Naive B cell (primary cell): ENCODE data around the gene RAE1. TPM values are rescaled to one million over a fixed set of nuclear protein-coding genes. Genes with fewer than 3 reads are reported as not detected.

ENCODE experiments used
- ATAC-seq, 2 donors: fragments of 150-1000 bp; cut with Tn5 transposase; 2 replicates each; pipeline ENCODE4 v1.10.0; 2021; ENCODE audit warnings: low read depth in 2 of 2, mild to moderate bottlenecking in 2 of 2, moderate library complexity in 2 of 2
- DNase-seq: peaks from one replicate; pipeline ENCODE4 v3.0.0; 2022
- H3K27ac Mint-ChIP-seq, 6 donors: one replicate each; pipeline ENCODE4 v1.8.0; 2020 to 2022; ENCODE audit warnings: mild to moderate bottlenecking in 6 of 6, mixed read lengths in 6 of 6, moderate library complexity in 5 of 6, inconsistent platforms in 2 of 6
- H3K27me3 Mint-ChIP-seq, 3 donors: one replicate each; pipeline ENCODE4 v1.8.0; 2021 to 2022; ENCODE audit warnings: mixed read lengths in 3 of 3, mild to moderate bottlenecking in 1 of 3
- H3K36me3 Mint-ChIP-seq, 2 donors: one replicate each; pipeline ENCODE4 v1.8.0; 2020 to 2022; ENCODE audit warnings: mixed read lengths in 2 of 2, inconsistent platforms in 1 of 2, mild to moderate bottlenecking in 1 of 2
- H3K4me1 Mint-ChIP-seq, 3 donors: one replicate each; pipeline ENCODE4 v1.8.0; 2020 to 2022; ENCODE audit warnings: mixed read lengths in 3 of 3, inconsistent platforms in 1 of 3, mild to moderate bottlenecking in 1 of 3, moderate library complexity in 1 of 3
- H3K4me3 Mint-ChIP-seq, 8 donors: one replicate each; pipeline ENCODE4 v1.8.0; 2020 to 2022; ENCODE audit warnings: mild to moderate bottlenecking in 8 of 8, mixed read lengths in 8 of 8, moderate library complexity in 8 of 8, inconsistent platforms in 2 of 8
- H3K9me3 Mint-ChIP-seq, 7 donors: one replicate each; pipeline ENCODE4 v1.8.0; 2020 to 2022; ENCODE audit warnings: mixed read lengths in 7 of 7, mild to moderate bottlenecking in 5 of 7, inconsistent platforms in 2 of 7, moderate library complexity in 1 of 7
- polyA plus RNA-seq, 6 donors: library from polyadenylated mRNA; unstranded; fragments of 300-500 nt; fragmentation: Illumina TruSeq; gene quantifications; one replicate each; pipeline ENCODE4 v1.2.3, GENCODE V29; 2021; ENCODE audit warnings: low read depth in 6 of 6

Gene RAE1
- polyA plus RNA-seq, 6 donors from 2014 or later, result 31.1 to 55.1 (median 39.8) TPM

DNA sequence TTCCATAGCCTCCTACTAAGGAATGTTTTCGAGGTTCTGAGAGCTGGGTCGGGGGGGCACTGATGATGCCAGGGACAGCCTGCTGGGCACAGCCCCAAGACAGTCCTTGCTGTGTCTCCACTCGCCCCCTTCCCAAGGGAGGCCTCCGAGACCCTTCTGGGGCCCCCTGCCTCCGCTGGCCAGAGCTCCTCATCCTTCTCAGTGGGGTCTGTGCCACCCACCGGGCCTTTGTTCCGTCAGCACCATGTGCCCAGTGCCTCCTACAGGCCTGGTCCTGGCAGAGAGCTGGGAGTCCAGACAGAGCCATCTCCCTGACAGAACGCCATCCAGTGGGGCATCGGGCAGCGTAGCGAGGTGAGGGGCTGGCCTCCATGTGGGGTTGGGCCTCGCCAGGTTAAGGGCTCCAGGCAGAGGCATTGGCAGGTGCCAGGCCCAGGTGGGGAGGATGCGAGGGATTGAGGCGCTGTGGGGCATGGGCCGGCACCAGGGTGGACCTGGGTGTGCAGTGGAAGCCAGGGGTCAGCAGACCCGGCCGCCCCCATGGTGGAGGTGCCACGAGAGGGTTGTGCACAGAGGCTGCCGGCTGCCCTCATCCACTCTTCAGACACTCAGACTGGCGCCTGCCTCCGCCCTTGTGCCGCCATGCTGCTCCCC is 53.5 kb downstream of the RAE1 start:
- H3K27ac Mint-ChIP-seq, result peak overlapping the region in 5 of 6 donors; percentile 34 to 100 (median 97)
- H3K4me1 Mint-ChIP-seq, result peaks cover 60 to 83% (median 63%) of the 10 kb centered on the region in 3 donors
- no peak for DNase-seq
- no peaks in the 10 kb centered on the region for H3K27me3 Mint-ChIP-seq
- H3K9me3 Mint-ChIP-seq, result peaks cover 0 to 1% (median 0%) of the 10 kb centered on the region in 7 donors
- peaks cover 18 to 23% of the 10 kb centered on the region in 2 donors for H3K36me3 Mint-ChIP-seq
- H3K4me3 Mint-ChIP-seq, result peak overlapping the region in 3 of 8 donors; percentile 28 to 82 (median 70)
- ATAC-seq, result no peak

DNA sequence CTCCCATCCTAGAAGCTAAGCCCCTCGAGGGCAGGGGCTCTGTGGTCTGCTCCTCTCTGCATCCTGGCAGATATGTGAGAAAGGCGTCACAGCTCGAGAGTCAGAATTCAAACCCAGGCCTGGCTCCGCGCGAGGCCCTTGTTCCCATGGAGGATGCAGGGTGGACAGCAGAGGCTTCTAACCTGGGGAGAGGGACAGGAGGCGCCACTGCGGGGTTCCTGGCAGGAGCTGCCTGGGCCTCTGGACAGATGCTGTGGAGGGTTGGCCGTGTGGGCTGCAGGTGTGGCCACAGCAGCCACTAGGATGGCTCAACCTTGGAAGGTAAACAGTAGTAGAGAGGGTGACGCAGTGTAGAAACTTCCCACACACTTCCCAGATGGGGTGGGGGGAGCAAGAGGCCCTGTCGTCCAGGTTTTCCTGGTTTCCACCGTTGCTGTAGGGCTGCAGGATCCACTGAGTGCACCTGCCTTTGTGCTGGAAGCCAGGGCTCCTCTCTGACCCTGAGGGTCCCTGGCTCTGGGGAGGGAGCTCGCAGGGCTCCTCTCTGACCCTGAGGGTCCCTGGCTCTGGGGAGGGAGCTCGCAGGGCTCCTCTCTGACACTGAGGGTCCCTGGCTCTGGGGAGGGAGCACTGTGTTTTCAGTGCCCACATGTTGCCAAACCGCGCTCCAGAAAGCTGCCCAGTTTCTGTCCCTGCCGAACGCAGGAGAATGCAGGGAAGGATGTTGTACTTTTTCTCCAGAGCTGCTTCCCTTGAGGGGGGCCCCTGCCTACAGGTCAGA is 54.4 kb downstream of the RAE1 start:
- Mint-ChIP-seq H3K9me3 (peaks cover 0 to 1% (median 0%) of the 10 kb centered on the region in 7 donors), H3K4me1 (peaks cover 55 to 83% (median 62%) of the 10 kb centered on the region in 3 donors), H3K4me3 (peak overlapping the region in 5 of 8 donors; percentile 28 to 82 (median 47)), H3K36me3 (peaks cover 18 to 23% of the 10 kb centered on the region in 2 donors), H3K27me3 (no peaks in the 10 kb centered on the region), H3K27ac (peak overlapping the region in 5 of 6 donors; percentile 60 to 100 (median 95))
- DNase-seq (no peak), ATAC-seq (no peak)

DNA sequence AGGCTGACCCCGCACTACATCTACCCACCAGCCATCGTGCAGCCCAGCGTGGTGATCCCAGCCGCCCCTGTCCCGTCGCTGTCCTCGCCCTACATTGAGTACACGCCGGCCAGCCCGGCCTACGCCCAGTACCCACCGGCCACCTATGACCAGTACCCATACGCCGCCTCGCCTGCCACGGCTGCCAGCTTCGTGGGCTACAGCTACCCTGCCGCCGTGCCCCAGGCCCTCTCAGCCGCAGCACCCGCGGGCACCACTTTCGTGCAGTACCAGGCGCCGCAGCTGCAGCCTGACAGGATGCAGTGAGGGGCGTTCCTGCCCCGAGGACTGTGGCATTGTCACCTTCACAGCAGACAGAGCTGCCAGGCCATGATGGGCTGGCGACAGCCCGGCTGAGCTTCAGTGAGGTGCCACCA is 56.5 kb downstream of the RAE1 start:
- H3K9me3 Mint-ChIP-seq, result peaks cover 0 to 1% (median 0%) of the 10 kb centered on the region in 7 donors
- peaks cover 8 to 10% of the 10 kb centered on the region in 2 donors for H3K36me3 Mint-ChIP-seq
- peak; percentile 32 for DNase-seq
- no peaks in the 10 kb centered on the region for H3K27me3 Mint-ChIP-seq
- H3K4me3 Mint-ChIP-seq, result peak overlapping the region in 4 of 8 donors; percentile 36 to 76 (median 65)
- ATAC-seq, result peak in 1 of 2 donors; percentile 5
- H3K4me1 Mint-ChIP-seq, result peaks cover 43 to 73% (median 47%) of the 10 kb centered on the region in 3 donors
- peak overlapping the region; percentile 62 to 99 (median 91) for H3K27ac Mint-ChIP-seq

DNA sequence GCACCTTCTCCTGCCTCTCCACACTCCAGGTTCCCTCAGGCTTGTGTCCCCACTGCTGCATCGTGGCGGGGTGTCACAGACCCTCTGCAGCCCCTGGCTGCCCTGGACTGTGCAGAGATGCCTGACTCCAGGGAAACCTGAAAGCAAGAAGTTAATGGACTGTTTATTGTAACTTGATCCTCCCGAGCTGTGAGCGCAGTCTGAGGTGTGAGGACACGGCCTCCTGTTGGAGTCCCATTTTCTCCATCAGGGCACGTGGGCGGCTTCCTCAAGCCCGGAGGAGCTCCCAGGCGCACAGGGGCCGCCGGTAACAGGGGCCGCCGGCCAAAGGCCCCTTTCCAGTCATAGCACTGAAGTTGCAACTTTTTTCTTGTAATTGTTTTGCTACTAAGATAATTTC is 57.1 kb downstream of the RAE1 start:
- Mint-ChIP-seq H3K27ac (peak overlapping the region; percentile 60 to 99 (median 86)), H3K36me3 (peaks cover 8 to 10% of the 10 kb centered on the region in 2 donors), H3K4me3 (peak overlapping the region in 3 of 8 donors; percentile 9 to 76 (median 47)), H3K9me3 (peaks cover 0 to 3% (median 0%) of the 10 kb centered on the region in 7 donors), H3K27me3 (no peaks in the 10 kb centered on the region), H3K4me1 (peaks cover 40 to 70% (median 41%) of the 10 kb centered on the region in 3 donors)
- DNase-seq, result no peak
- ATAC-seq, result no peak

DNA sequence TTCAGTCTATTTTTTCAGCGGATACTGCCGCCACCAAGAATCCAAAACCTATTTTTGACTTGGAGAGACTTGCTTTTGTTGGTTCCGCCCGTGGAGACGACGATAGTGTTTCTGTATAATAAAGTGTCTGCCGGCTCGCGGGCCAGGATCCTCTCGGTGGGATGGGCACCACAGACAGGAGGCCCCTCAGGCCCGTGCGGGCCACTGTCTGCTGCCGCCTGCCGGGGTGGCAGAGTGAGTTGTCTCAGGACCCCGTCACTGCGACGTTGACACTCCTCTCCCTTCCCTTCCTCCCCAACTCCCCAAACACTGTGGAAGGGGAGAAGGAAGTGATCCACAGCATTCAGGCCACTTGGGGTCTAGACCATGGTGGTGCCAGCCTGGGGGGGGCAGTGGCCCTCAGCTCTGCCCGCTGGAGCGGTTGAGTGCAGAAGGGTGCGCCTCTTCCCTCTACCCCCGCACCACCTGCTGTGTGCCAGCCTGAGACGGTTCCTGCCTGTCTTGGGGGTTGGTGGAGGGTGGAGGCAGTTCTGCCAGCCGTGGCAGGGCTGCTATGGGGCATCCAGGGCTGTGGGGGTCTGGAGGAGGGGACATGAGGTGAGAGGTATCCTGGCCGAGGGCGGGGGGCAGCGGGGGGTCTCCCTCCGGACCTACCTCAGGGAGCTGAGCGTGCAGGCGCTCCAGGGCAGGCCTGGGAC is 57.6 kb downstream of the RAE1 start:
- peaks cover 36 to 64% (median 37%) of the 10 kb centered on the region in 3 donors for H3K4me1 Mint-ChIP-seq

GRCh38 chr20:57409316-57409671 is 58.2 kb downstream of the RAE1 start:
- H3K36me3 Mint-ChIP-seq, result peaks cover 8 to 10% of the 10 kb centered on the region in 2 donors
- DNase-seq, result peak; percentile 33
- no peaks in the 10 kb centered on the region for H3K27me3 Mint-ChIP-seq
- ATAC-seq, result peak; percentile 3 to 5
- H3K4me1 Mint-ChIP-seq, result peaks cover 33 to 62% (median 37%) of the 10 kb centered on the region in 3 donors
- H3K9me3 Mint-ChIP-seq, result peaks cover 0 to 3% (median 0%) of the 10 kb centered on the region in 7 donors
- peak overlapping the region in 3 of 8 donors; percentile 70 to 76 (median 74) for H3K4me3 Mint-ChIP-seq
- H3K27ac Mint-ChIP-seq, result peak overlapping the region; percentile 42 to 99 (median 90)

More for the DNA sequence above, 57.6 kb downstream of the RAE1 start:
- H3K4me3 Mint-ChIP-seq, result peak overlapping the region in 4 of 8 donors; percentile 8 to 76 (median 46)
- H3K36me3 Mint-ChIP-seq, result peaks cover 8 to 10% of the 10 kb centered on the region in 2 donors
- peaks cover 0 to 3% (median 0%) of the 10 kb centered on the region in 7 donors for H3K9me3 Mint-ChIP-seq
- DNase-seq, result peak; percentile 39
- peak; percentile 23 to 34 for ATAC-seq
- H3K27me3 Mint-ChIP-seq, result no peaks in the 10 kb centered on the region
- peak overlapping the region; percentile 60 to 99 (median 94) for H3K27ac Mint-ChIP-seq

GRCh38 chr20:57409672-57410397 is 58.8 kb downstream of the RAE1 start:
- Mint-ChIP-seq H3K27me3 (no peaks in the 10 kb centered on the region), H3K27ac (peak overlapping the region; percentile 42 to 99 (median 92)), H3K4me3 (peak overlapping the region in 4 of 8 donors; percentile 50 to 76 (median 72)), H3K4me1 (peaks cover 31 to 57% (median 33%) of the 10 kb centered on the region in 3 donors), H3K36me3 (peaks cover 6 to 10% of the 10 kb centered on the region in 2 donors), H3K9me3 (peaks cover 0 to 3% (median 0%) of the 10 kb centered on the region in 7 donors)
- DNase-seq (peak; percentile 39), ATAC-seq (peak in 1 of 2 donors; percentile 1)

- ATAC-seq (no peak), DNase-seq (peak; percentile 32)
- H3K27ac Mint-ChIP-seq, result peak overlapping the region in 5 of 6 donors; percentile 54 to 99 (median 93)
- H3K4me3 Mint-ChIP-seq, result peak overlapping the region in 2 of 8 donors; percentile 74 to 76
- H3K4me1 Mint-ChIP-seq, result peaks cover 28 to 52% (median 34%) of the 10 kb centered on the region in 3 donors
- H3K36me3 Mint-ChIP-seq, result peaks cover 0 to 10% of the 10 kb centered on the region in 2 donors
- peaks cover 0 to 3% (median 0%) of the 10 kb centered on the region in 7 donors for H3K9me3 Mint-ChIP-seq
- H3K27me3 Mint-ChIP-seq, result no peaks in the 10 kb centered on the region
These were observed 59.4 kb downstream of the RAE1 start for GRCh38 chr20:57410398-57410920.

GRCh38 chr20:57410924-57411323 is 59.9 kb downstream of the RAE1 start:
- Mint-ChIP-seq H3K4me3 (peak overlapping the region in 2 of 8 donors; percentile 21 to 74), H3K27ac (peak overlapping the region; percentile 0 to 99 (median 66)), H3K27me3 (no peaks in the 10 kb centered on the region), H3K36me3 (peaks cover 0 to 10% of the 10 kb centered on the region in 2 donors), H3K9me3 (peaks cover 0 to 3% (median 0%) of the 10 kb centered on the region in 7 donors), H3K4me1 (peaks cover 30 to 52% (median 38%) of the 10 kb centered on the region in 3 donors)
- ATAC-seq (no peak), DNase-seq (peak; percentile 31)

DNA sequence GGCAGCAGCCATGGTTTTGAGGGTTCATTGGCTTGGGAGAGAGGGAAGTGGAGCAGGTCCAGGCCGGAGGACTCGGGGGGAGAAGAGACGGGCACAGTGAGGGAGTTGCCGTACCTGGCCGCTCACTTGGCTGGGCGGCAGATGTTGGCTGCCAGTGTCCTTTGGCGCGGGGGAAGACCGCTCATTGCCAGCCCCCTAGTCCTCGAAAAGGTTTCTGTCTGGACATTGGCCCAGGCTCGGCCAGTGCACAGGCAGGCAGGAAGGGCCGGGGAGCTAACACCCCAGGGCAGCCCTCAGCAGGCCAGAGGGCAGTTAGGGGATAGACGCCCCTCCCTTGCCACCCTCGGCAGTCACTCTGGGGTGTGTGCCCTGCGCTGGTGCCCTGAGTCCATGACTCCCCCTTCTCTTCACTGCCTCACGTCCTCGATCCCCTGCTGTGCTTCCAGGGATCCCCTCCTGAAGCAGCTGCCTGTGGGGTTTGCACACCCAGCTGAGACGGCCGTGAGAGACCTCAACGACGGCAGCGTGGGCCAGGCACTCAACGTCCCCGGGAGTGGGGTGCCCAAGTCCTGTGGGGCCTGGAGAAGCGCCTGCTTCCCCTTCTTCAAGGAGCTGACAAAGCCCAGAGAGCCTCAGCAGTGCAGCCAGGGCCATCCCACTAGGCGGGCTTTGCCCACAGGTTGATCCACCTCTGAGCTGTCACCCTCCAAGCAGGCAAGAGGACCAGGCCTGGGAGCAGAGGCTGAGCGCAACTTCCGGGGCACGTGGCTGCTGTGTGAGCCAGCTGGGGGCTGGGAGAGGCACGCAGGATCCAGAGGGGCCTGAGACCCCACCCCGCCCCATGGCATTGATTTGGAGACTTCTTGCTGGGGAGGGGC is 60.6 kb downstream of the RAE1 start:
- Mint-ChIP-seq H3K36me3 (peaks cover 0 to 10% of the 10 kb centered on the region in 2 donors), H3K4me3 (peak overlapping the region in 2 of 8 donors; percentile 21 to 74), H3K27ac (peak overlapping the region in 4 of 6 donors; percentile 2 to 99 (median 84)), H3K27me3 (no peaks in the 10 kb centered on the region), H3K4me1 (peaks cover 33 to 49% (median 41%) of the 10 kb centered on the region in 3 donors), H3K9me3 (peaks cover 0 to 3% (median 0%) of the 10 kb centered on the region in 7 donors)
- no peak for DNase-seq
- no peak for ATAC-seq

GRCh38 chr20:57412347-57413029 is 61.4 kb downstream of the RAE1 start:
- Mint-ChIP-seq H3K27me3 (no peaks in the 10 kb centered on the region), H3K4me3 (peak overlapping the region in 2 of 8 donors; percentile 42 to 58), H3K27ac (peak overlapping the region in 4 of 6 donors; percentile 62 to 87 (median 80)), H3K4me1 (peaks cover 31 to 47% (median 42%) of the 10 kb centered on the region in 3 donors), H3K9me3 (peaks cover 0 to 3% (median 0%) of the 10 kb centered on the region in 7 donors), H3K36me3 (peaks cover 0 to 9% of the 10 kb centered on the region in 2 donors)
- no peak for DNase-seq
- ATAC-seq, result no peak
